ENCODE data around the gene SLC25A13. TPM values are rescaled to one million over a fixed set of nuclear protein-coding genes. Genes with fewer than 3 reads are reported as not detected.

Gene SLC25A13
- total and polyA plus RNA-seq, 9 of the 15 experiments (the other 6 are each of a cell fraction or from before 2014, with no cell fraction given) = 21.4 to 80.2 (median 58.7) TPM

GRCh38 chr7:96331775-96332174, 9.9 kb upstream of the SLC25A13 start (continued):
- TF ChIP-seq ZBTB40 (IDR thresholded peaks at IDR 0.05) (no peak), ZBTB40 (CRISPR knock-in tag; IDR thresholded peaks at IDR 0.05) (no peak), CXXC5 (CRISPR knock-in tag; IDR thresholded peaks at IDR 0.05) (no peak), CHD7 (IDR thresholded peaks at IDR 0.05; ENCODE audit: low read depth, low read length) (no peak), TARDBP (IDR thresholded peaks at IDR 0.05) (no peak), ZNF444 (CRISPR knock-in tag; IDR thresholded peaks at IDR 0.05) (no peak), MAZ (CRISPR knock-in tag; conservative IDR thresholded peaks at IDR 0.05 in 1 of 2, IDR thresholded peaks at IDR 0.05 in 1 of 2) (no peak), NR4A1 (CRISPR knock-in tag; IDR thresholded peaks at IDR 0.05) (no peak), NR4A1 (tag; IDR thresholded peaks at IDR 0.05) (no peak)

Data from K562 (cell line).